Amniotic epithelial cell (primary cell): Measurements from ENCODE around the gene TMEM235.

Experiments used
- DNase-seq: peaks from one replicate; pipeline ENCODE4 v3.0.0-alpha.2; 2010; ENCODE audit warnings: low read depth

TMEM235 gene

DNA sequence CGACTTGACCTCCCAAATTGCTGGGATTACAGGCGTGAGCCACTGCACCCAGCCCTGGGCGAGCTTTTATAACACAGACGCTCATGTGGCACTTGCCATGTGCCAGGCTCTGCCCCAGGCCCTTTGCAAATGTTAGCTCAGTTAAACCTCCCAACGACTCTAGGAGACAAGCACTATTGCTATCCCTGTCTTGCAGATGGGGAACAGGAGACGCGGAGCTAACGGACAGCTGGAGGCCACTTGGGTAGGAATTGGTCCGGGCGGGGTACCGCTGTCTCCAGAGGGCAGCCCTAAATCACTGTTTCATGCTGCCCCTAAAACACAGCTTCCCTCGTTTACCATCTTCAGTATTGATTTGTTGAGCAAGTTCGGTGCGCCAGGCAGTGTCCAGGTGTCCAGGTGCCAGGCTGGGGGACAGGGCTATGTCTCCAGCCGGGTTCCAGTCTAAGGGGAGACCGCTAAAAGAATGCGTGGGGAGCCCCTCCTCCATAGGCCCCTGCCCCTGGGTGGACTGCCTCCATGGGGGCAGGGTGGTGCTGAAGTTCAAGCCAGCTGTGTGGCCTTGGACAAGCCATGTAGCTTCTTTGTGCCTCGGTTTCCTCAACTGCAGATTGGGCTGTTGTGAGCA lies 23.7 kb downstream of the TMEM235 start:
- no peak for DNase-seq

- no peak for DNase-seq
Observed at GRCh38 chr17:78255953-78256706, 24.7 kb downstream of the TMEM235 start.

- peak; percentile 86 for DNase-seq
Observed at GRCh38 chr17:78256707-78257591, 25.5 kb downstream of the TMEM235 start.

- peak; percentile 95 for DNase-seq
Observed at GRCh38 chr17:78257810-78258322, 26.4 kb downstream of the TMEM235 start.

GRCh38 chr17:78258323-78259191 lies 27.1 kb downstream of the TMEM235 start:
- DNase-seq, result peak; percentile 90

GRCh38 chr17:78259192-78259554 lies 27.7 kb downstream of the TMEM235 start:
- DNase-seq, result no peak

- peak; percentile 48 for DNase-seq
Observed at GRCh38 chr17:78263063-78263735, 31.8 kb downstream of the TMEM235 start.

- DNase-seq, result no peak
Observed at GRCh38 chr17:78263736-78264340, 32.4 kb downstream of the TMEM235 start.

GRCh38 chr17:78264590-78264989 lies 33.2 kb downstream of the TMEM235 start:
- DNase-seq, result no peak

- DNase-seq, result no peak
Observed at GRCh38 chr17:78265121-78265520, 33.7 kb downstream of the TMEM235 start.

- DNase-seq, result no peak
Observed at GRCh38 chr17:78266231-78266631, 34.8 kb downstream of the TMEM235 start.

- DNase-seq, result no peak
Observed at GRCh38 chr17:78266771-78267170, 35.3 kb downstream of the TMEM235 start.

DNA sequence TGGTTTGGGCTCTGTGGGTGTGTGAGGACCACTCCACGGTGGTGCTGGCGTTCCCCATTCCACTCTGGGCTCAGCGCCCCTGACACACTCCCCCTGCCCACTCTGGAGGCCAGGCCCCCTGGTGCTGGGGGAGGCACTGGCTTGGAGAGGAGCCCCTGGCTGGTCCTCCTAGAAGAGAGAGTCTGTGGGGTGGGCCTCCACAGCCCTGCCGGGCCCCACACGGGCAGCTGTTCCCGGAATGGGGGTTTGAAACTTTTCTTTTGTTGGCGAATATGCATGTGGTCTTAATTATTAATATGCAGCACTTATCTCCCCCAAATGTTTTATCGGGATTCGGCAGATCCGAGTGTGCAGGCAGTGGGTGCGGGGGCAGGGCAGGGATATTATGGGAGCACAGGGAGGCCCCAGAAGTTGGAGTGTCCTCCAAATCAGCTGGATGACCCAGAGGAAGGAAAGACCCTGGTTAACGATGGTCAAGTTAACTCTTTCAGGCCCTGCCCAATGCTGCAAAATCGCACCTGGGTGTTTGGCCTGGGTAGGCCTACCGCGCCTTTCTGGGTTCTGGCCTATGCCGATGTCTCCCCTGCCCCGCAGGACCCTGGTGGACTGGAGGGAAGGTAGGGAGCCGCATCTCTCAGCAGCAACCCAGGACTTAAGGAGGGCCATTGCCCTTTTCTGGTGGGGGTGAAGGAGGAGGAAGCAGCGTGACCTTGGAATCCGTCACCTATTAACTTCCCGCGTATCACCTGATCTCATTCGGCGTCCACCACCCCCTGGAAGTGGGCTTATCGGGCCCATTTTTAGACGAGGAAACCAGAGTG lies 36.0 kb downstream of the TMEM235 start:
- no peak for DNase-seq

DNA sequence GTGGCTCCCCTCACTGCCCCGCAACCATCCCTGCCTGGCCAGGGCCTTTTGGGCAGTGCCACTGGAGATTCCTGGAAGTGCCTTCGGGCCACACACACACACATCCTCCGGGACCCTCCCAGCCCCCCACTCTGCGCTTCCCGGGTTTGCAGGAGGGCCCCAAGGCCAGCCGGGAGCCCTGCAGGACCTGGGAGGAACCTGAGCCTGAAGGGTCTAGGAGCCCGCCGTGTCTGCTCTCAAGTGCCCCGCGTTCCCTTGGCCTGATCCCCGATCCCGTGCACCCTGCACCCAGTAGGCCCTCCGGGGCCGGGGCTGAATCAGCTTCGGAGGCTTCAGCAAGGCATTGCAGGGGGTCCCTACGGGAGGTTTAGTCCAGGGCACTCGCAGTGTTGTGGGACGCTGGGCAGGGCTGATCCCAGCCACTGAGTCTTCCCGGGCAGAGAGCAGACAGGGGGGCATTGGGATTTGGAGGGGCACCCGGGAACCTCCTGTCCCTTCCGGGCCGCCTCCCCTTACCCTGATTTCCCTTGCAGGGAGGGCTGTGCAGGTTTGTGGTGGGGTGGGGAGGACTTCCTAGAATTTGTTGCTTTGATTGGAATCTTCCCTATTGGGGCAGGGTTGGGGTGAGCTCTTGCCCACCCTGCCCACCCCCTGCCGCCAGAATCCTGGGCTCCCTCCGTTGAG lies 36.9 kb downstream of the TMEM235 start:
- DNase-seq, result no peak

DNA sequence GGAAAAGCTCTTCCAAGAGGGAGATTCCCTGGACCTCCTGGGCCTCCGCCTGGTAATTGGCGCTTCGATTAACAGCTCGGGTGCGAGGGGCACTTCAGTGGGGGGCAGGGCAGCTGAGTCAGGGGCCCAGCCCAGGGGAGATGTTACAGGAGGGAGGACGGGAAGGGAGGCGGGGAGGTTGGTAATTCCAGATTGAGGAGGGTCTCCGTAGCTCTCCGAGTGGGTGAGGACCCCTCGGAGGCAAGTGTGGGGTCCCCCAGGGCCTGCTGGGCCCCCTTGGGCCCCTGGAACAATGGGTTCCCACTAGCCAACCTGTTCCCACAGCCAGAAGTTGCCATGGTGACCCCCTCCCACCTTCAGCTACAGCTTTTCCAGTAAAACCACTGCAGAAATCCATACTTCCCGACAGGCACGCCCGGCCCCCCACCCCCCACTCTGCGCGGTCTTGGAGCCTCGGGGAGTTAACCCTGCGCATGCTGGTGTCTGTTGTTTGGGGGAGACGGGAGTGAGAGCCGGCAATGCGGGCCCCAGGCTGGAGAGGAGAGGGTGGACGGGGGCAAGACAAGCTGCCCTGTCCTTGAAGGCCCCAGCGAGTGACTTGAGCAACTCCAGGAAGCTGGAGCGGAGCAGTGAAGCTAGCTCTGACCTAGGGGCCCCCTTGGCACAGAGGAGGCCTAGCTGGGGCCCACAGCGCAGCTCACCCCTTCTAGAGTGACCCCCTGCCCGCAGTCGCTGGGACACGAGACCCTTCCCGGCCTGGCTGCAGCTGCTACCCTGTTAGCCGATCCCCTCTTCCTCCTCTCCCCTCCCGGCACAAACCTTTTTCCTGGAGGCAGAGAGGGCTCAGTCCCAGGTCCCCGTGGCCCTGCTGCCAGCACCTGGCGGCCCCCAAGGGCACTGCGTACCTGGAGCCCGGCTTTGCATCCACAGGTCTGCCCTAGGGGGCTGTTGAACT lies 37.8 kb downstream of the TMEM235 start:
- peak; percentile 92 for DNase-seq

DNA sequence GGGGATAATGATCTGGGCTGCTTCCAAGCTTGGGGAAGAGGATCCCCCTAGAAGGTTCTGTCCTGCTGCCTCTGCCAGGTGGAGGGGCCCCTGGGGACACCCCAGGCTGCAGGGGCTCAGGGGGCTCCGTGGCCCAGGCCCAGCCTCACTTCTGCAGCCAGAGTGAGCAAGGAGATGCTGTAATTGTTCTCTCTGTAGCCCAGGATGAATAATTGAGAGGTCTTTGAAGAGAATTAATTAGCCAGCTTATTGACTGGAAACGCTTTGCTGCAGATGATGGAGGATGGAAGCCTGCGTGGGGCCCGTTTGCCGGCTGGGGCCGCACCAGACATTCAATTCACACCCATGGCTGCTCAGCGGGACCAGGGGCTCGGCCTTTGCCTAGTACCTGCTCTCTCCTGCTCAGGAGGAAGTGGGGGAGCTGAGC lies 38.5 kb downstream of the TMEM235 start:
- DNase-seq, result no peak

GRCh38 chr17:78271419-78272170 lies 40.2 kb downstream of the TMEM235 start:
- no peak for DNase-seq
